LNCAP (cell line): ENCODE data around the gene MPLKIP.
A peak's percentile ranks its signal among the peaks of the same experiment; 100 is the strongest.

ENCODE experiments used
- CTCF ChIP-seq: fragments of 450-650 bp; IDR thresholded peaks from 2 replicates; pipeline ENCODE4 v1.5.1; 2017; ENCODE audit warnings: mild to moderate bottlenecking

The MPLKIP gene

DNA sequence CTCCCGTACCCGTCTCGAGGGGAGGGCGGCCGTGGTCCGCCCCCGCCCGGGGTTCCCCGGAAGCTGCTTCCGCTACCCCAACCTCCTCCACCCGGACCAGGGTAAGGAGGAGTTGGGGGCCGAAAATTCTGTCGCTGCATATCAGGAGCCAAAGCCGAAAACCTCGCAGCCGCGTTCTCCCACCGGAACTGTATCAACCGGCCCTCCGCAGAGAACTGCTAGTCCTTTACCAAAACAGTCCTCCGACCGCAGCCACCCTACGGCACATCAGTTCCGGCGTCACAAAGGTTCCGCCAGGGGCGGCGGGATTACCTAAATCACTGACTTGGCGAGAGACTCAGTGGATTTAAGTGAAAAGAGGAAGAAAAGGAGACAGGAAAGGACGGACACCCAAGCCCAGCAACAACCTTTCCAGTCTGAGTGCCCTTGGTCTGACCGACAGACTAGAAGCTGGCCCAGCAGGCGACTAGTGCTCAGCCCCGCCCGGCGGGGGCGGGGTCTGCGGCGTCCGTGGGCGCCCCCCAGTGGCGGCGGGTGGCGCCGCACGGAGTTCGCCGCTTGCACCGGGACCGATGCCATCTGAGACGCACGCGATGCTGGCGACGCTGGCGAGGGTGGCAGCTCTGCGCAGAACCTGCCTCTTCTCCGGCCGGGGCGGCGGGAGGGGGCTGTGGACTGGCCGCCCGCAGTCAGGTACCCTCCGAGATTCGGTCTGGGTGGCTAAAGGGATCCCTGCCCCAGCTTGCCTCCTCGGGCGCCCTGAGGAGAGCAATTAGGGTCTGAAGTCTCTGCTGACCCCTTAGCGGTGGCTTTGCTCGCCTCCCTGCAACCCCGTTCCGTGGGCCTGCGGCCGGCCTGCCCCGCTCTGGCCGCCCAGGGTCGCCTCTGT, at the start of gene MPLKIP, which contains the start of gene SUGCT:
Gene MPLKIP, minus strand, starts transcription at position 195 of the 889 bp plus-strand sequence. Its CDS starts 55 bp downstream, at position 140.
Gene SUGCT, plus strand, starts transcription at position 578 of the 889 bp plus-strand sequence.
- peak; percentile 97 for TF ChIP-seq CTCF

GRCh38 chr7:40182452-40182851, 48.0 kb upstream of the MPLKIP start:
- TF ChIP-seq CTCF = no peak

- no peak for TF ChIP-seq CTCF
Measured at GRCh38 chr7:40177071-40177470, 42.6 kb upstream of the MPLKIP start.

DNA sequence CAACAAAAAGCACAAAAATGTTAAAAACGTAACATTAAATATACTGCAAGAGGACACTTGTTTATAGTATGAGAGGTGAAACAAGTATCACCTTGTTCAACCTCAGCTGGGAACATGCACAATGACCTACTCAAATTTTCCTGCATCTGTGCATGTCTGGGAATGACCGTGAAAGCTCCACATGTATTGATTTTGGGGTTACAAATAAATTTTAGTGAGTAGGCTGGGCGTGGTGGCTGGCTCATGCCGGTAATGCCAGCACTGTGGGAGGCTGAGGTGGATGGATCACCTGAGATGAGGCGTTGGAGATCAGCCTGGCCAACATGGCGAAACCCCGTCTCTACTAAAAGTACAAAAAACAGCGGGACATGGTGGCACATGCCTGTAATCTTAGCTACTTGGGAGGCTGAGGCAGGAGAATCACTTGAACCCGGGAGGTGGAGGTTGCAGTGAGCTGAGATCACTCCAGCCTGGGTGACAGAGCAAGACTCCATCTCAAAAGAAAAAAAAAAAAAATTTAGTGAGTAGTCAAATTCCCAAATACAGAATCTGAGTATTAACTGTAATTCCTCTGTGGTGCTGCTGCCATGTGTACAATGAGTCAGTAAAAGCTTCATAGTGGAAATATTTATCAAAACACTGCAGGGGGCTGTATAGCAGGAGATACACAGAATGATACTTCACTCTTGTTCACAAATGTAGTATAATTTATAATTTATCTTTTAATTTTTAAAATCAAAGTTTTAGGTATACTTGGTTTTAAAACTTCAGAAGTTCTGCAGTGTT, 41.5 kb upstream of the MPLKIP start:
- no peak for TF ChIP-seq CTCF

DNA sequence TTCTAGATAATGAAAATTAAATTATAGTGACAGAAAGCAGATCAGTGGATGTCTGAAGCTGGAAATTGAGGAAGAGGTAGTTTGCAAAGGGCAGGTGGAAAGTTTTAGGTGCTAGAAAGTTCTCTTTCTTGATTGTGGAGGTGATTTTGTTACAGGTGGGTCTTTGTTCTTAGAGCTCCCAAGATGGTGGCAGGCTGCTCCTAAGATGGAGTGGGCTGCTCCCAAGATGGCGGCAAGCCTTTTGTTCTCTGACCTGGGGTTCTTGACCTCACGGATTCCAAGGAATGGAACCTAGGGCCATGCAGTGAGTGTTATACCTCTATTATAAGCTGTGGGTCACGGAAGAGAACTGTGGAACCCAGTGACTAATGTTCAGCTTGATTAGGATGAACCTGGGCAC, 32.9 kb upstream of the MPLKIP start:
- TF ChIP-seq CTCF = no peak

- TF ChIP-seq CTCF = no peak
Measured at GRCh38 chr7:40165216-40165615, 30.8 kb upstream of the MPLKIP start.

- no peak for TF ChIP-seq CTCF
Measured at GRCh38 chr7:40162516-40162915, 28.1 kb upstream of the MPLKIP start.
